ENCODE results near the gene PHOX2A.

DNA sequence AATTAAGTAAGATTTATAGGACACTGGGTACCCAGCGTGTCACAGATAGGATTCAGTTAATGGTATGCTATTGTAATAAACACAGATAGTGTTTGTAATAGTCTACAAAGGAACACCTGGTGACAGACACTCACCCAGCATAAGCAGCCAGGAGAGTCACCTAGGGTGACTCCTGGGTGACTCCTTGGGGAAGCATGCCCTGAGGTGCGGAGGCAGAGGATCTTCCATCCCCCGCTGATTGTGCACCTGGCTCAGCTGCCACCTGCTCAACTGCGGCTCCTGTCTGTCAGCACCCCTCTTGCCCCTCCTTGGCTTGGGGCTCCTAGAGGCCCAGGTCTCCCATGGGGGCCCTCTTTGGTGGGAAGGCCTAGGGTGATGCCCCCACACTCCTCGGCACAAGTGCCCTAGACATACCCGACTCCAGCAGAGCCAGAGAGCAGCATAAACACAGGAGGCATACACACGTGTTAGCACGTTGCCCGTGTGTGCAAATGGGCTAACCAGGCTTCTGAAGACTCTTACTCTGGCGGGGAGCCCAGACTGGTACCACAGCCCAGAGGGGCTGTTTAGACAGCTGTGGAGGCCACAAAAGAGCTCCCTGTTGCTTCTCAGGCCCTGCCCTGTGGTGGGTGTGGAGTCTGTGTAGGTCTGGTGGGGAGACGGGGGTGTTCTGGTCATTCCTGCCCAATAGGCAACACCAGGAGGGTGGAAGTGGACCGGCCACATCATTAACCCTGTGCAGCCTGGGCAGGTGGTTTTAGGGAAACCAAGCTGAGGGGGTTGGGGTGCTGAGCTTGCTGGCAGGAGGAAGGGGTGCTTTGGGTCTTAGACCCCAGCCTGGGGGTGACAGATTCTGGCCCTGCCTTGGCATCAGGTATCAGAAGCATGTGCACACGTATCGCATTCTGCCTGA lies 16.4 kb downstream of the PHOX2A start:
- TF ChIP-seq, protein P1, sequence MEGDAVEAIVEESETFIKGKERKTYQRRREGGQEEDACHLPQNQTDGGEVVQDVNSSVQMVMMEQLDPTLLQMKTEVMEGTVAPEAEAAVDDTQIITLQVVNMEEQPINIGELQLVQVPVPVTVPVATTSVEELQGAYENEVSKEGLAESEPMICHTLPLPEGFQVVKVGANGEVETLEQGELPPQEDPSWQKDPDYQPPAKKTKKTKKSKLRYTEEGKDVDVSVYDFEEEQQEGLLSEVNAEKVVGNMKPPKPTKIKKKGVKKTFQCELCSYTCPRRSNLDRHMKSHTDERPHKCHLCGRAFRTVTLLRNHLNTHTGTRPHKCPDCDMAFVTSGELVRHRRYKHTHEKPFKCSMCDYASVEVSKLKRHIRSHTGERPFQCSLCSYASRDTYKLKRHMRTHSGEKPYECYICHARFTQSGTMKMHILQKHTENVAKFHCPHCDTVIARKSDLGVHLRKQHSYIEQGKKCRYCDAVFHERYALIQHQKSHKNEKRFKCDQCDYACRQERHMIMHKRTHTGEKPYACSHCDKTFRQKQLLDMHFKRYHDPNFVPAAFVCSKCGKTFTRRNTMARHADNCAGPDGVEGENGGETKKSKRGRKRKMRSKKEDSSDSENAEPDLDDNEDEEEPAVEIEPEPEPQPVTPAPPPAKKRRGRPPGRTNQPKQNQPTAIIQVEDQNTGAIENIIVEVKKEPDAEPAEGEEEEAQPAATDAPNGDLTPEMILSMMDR (IDR thresholded peaks at IDR 0.05): no peak
- no peak for TF ChIP-seq POLR2A (IDR thresholded peaks at IDR 0.05)
